Adrenal gland (tissue), 5 donors: ENCODE results near the gene JOSD1.

Experiments used
- CTCF ChIP-seq, 6 experiments: fragments of 450-650 bp in 4 of 6; fragments of 200-600 bp in 2 of 6; sonication (generic) in 1 of 6; IDR thresholded peaks; 1 replicate in 5 of 6; 2 replicates in 1 of 6; pipeline versions ENCODE4 v1.5.1 to v1.8.0; 2016 to 2021; ENCODE audit warnings: antibody characterized with exemption in 6 of 6, mild to moderate bottlenecking in 2 of 6, moderate library complexity in 1 of 6
- POLR2A ChIP-seq, 2 donors: fragments of 450-650 bp; IDR thresholded peaks; one replicate each; pipeline ENCODE4 v1.6.1; 2017; ENCODE audit warnings: antibody characterized with exemption in 2 of 2, mild to moderate bottlenecking in 2 of 2, moderate library complexity in 1 of 2
- donor health status: DM: no; HTN: no; CAD: no.

GRCh38 chr22:38729946-38730345 is 29.2 kb upstream of the JOSD1 start:
- TF ChIP-seq POLR2A (IDR thresholded peaks at IDR 0.05) = no peak
- no peak for TF ChIP-seq CTCF (IDR thresholded peaks at IDR 0.05)
